ENCODE results near the gene CTNNBIP1.

CTNNBIP1 gene

DNA sequence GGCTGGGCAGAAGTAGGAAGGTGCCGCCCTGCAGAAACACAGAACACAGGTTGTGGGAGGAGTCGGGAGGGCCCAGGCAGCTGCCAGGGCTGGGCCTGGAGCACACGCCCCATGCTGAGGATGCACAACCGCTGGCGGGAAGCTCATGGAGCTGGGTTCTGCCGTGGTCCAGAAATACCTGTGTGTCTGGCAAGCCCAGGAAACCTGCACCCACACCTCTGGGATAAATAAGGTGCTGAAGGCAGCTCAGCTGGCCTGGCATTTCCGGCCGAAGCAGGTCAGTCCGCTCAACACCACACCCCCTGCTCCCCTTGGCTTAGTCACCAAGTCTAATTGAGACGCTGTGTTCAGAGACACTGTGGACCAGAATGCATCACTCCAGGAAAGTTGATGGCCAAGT is 32.1 kb downstream of the CTNNBIP1 start:
- DNase-seq (ENCODE audit: low spot score): no peak

GRCh38 chr1:9875636-9876000 is 34.5 kb downstream of the CTNNBIP1 start:
- no peak for DNase-seq (ENCODE audit: low spot score)

GRCh38 chr1:9874959-9875635 is 35.0 kb downstream of the CTNNBIP1 start:
- peak; percentile 95 for DNase-seq (ENCODE audit: low spot score)

DNA sequence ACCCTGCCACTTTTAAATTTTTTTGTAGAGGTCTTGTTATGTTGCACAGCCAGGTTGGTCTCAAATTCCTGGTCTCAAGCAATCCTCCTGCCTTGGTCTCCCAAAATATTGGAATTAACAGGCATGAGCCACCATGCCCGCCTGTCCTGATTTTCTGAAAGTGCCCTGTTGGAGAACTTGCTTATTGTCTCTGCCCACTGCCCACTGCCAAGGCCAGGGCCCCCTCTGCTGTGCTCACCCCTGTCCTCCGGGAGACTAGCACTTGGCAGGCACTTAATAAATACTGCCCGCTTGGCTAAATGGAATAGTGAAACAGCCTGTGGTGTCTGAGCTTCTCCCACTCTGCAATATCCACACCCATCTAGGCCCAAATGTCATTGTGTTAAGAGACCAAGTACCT is 35.7 kb downstream of the CTNNBIP1 start:
- DNase-seq (ENCODE audit: low spot score): no peak

DNA sequence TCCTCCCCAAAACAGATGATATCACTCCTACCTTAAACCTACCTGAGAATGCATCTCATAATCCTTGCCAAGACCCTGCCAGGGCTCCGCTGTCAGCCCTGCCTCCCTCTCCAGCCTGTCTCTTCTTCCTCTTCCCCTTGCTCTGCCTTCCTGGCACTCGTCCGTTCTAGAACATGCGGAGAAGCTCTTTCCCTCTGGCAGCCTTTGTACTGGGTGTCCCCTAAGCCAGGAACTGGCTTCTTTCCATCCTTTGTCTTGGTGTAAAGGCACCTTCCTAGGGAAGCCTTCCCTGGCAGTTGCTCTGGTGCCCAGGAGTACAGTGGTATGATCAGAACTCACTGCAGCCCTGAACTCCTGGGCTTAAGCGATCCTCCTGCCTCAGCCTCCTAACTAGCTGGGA is 36.1 kb downstream of the CTNNBIP1 start:
- DNase-seq (ENCODE audit: low spot score): no peak

GRCh38 chr1:9873385-9873784 is 36.7 kb downstream of the CTNNBIP1 start:
- DNase-seq (ENCODE audit: low spot score): no peak

GRCh38 chr1:9872430-9873165 is 37.5 kb downstream of the CTNNBIP1 start:
- no peak for DNase-seq (ENCODE audit: low spot score)

DNA sequence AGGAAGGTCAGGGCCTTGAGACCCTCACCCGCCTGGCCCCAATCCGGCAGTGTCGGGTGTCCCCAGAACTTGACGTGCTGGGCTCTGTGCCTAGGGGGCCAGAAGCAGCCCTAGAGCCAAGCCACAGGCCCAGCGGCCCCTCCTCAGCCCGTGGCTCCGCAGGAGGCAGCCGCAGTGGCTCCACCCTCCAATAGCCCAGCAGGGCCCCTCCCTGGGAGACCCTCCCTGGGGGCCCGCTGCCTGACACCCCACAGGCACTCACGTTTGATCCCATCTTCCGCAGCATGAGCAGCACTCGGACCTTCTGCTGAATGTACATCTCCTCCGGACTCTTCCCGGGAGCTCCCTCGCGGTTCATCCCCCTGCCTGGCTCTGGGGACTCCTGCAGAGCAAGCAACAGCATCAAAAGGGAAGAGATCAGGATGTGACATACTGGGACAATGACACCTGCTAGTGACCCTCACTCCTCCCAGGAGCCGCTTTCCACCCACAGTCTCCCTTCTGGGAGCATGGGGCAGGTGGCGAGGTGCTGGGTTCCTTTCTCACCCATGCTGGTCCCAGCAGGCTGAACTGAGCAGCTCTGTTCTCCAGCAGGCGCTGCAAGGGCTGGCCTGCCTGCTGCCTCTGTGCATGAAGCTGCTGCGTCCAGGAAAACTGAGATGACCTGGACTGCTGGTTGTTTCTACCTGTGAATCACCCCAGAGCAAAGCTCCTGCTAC is 38.2 kb downstream of the CTNNBIP1 start:
- DNase-seq (ENCODE audit: low spot score): no peak

DNA sequence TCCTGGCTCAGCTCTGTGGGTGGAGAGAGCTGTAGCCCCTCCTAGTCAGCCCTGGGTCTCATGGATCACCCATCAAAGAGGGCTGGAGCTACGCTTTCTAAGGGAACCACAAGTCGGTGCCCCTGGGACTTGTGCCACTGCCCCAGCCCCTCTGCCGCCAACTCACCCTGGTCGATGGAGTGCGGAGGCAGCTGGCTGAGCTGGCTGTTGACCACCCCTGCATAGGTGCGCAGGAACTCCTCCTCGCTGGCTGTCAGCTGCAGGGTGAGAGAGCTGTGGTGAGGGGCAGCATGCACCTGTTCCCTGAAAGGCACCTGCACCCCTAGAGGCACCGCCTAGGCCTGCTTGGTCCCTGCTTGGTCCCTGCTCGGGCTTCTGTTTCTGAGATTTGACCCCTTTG is 39.0 kb downstream of the CTNNBIP1 start:
- no peak for DNase-seq (ENCODE audit: low spot score)

DNA sequence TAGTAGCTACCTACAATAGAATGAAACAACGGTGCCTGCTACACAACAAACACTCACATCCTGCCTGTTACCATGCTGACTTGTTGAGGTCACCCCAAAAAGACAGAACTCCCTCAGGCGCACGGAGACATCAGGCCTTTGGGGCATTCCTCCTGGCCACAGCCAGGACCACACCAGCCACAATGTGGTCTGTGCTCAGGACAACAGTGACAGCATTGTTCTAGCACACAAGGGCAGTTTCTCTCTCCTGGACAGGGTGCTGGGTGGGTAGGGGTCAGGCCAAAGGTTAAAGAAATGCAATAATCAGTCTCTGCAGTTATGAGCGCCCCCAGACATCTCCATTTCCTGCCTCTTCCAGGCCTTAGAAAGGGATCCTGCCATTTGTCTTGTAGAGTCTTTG is 39.5 kb downstream of the CTNNBIP1 start:
- DNase-seq (ENCODE audit: low spot score): no peak

DNA sequence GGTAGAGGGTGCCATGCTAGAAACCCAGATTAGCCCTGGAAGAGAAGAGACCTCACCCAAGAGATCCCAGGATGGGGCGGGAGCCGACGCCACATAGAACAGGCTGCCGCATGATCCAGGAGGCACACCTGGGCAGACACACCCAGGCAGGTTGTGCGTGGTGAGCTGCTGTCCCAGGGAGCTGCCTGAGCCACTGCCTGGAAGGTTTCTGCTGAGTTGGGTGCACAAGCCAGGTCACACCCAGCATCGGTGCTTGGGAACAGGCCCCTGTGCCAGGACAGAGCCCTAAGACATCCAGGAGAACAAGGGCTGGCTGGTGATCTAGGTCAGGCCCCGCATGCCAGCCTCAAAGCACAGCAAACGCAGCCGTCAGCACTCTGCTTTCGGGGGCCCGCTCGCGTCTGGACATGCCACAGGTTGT is 40.2 kb downstream of the CTNNBIP1 start:
- DNase-seq (ENCODE audit: low spot score): no peak

GRCh38 chr1:9868244-9868590 is 41.9 kb downstream of the CTNNBIP1 start:
- no peak for DNase-seq (ENCODE audit: low spot score)

DNA sequence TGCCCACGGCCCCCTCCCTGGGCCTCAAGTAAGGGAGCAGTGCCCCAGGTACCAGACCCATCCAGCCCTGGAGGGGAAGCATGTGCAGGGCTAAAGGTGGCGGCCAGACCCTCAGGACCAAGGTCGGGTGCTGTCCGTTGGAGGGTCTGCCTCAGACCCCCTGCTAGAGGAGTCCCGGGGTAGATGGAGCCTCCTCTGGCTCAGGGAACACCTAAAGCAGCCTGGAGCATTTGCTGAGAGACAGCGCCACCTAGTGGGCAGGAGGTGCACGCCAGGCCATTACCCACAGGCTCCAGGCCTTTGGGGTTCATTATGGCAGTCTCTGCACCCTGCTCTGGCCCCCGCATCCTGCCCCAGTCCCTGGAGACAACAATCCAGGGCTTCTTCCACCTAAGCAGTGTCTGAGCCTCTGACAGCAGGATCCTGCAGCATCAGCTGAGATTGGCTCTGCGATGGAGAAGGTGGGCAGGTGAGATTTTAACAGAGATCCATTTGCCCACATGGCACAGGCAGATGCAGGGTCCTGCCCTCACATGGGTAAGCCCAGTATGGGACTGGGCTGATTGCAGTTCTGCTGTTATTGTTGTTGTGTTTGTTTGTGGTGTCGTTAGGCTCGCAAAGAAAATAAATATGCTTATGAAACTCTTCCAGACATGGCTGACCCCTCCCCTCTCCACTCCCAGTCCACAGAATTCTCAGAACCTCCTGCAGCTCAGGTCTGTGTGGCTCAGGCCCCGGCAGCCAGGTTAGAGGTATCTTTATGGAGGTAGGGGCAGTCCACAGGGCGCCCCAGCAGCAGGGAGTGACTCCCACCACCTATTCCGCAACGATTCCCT is 42.4 kb downstream of the CTNNBIP1 start:
- peak; percentile 92 for DNase-seq (ENCODE audit: low spot score)

- DNase-seq (ENCODE audit: low spot score): no peak
Measured at GRCh38 chr1:9866836-9867235, 43.2 kb downstream of the CTNNBIP1 start.

- DNase-seq (ENCODE audit: low spot score): no peak
Measured at GRCh38 chr1:9865724-9866123, 44.3 kb downstream of the CTNNBIP1 start.

GRCh38 chr1:9863371-9863770 is 46.7 kb downstream of the CTNNBIP1 start:
- DNase-seq (ENCODE audit: low spot score): no peak

DNA sequence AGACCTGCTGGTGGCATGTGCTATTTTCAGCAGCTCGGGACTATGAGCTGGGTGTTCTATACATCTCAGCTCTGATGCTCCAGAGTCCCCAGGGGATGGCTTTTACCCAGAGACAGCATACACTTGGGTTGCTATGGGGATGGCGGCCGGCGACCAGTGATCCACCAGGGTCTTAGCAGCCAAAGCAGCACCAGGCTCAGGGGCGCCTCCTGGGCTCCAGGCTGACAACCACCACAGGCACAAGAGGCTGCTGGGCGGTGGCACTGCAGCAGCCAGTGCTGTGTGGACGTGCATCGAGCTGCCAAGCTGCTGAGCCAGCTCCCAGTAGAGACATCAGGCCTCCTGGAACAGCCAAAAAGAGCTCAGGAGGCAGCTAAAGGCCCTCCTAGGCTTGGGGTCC is 48.7 kb downstream of the CTNNBIP1 start:
- DNase-seq (ENCODE audit: low spot score): no peak

DNA sequence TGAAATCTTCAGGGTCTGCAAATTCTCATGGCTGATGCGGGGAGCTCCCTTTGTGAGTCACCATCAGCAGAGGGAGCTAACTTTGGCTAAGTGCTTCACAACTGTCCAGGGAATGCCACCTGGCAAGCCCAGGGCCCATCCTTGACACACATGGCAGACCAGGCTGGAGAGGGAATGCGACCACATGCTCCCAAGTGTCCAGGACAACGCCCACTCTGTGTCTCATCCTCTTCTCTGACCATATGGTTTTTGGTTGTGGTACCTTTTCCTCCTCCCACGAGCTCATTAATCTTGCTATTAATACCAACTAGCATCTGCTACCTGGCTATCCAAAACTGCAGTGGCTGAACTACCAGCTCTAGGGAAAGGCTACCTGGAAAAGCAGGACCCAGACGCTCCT is 49.2 kb downstream of the CTNNBIP1 start:
- DNase-seq (ENCODE audit: low spot score): no peak

DNA sequence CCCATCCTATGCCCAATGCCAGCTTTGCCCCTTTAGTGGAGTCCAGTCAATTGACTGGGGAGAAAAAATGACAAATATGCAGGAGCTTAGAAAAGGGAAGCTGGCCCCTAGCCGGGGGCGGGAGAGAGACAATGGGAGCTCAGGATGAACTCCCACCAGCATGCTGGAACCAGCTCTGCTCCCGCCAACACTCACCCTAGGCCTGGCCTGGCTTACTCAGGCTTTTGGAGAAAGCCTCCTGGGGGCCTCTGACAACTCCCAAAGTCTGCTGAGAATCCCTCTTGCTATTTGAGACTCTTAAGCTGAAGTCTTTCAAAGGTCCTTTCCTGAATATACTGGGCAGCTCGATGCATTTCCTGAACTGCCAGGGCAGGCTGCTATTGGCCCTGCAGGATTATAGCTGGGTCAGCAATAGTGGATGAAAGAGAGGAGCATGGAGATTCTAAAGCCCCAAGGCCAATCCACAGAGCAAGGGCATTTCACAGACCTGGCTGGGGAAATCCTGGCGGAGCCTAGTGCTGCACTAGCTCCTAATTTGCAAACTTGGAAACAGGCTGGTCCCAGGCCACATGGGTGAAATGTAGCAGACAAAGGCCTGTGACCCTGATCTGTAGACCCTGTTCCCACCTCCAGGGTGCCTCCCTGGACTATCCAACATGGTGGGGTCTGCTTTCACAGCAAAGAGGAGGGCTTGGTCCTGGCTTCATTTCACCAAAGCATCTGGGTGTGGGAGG is 50.6 kb downstream of the CTNNBIP1 start:
- no peak for DNase-seq (ENCODE audit: low spot score)

GRCh38 chr1:9858293-9859035 is 51.6 kb downstream of the CTNNBIP1 start:
- DNase-seq (ENCODE audit: low spot score): no peak

DNA sequence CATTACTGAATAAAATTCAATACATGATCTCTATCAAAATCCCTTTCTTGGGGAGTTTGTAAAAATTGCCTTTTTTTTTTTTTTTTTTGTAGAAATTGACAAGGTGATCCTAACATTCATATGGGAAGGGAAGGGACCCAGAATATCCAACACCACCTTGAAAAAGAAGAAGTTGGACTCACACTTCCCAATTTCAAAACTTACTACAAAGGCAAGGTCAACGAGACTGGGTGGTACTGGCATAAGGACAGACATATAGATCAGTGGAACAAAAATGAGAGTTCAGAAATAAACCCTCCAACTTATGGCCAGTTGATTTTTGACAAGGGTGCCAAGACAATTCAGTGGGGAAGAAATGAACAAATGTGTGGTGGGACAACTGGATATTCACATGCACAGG is 54.9 kb downstream of the CTNNBIP1 start:
- DNase-seq (ENCODE audit: low spot score): no peak
